ENCODE data around the gene MRPL39. TPM values are rescaled to one million over a fixed set of nuclear protein-coding genes. Genes with fewer than 3 reads are reported as not detected.

The MRPL39 gene
- total and polyA plus RNA-seq, 2 of the 4 experiments (the other 2 are of a cell fraction) = 15.2 to 20.6 TPM

GRCh38 chr21:25584833-25585676 is 22.2 kb downstream of the MRPL39 start (continued):
- no peak for TF ChIP-seq CTCF (conservative IDR thresholded peaks at IDR 0.05; ENCODE audit: low read depth, low read length)
- TF ChIP-seq NFE2L2 (IDR thresholded peaks at IDR 0.05; ENCODE audit: low read depth, low read length) = no peak
- no peak for TF ChIP-seq RFX5 (IDR thresholded peaks at IDR 0.05; ENCODE audit: low read depth, low read length)
- TF ChIP-seq MAZ (IDR thresholded peaks at IDR 0.05; ENCODE audit: borderline replicate concordance, low read depth, low read length) = no peak
- TF ChIP-seq CHD1 (IDR thresholded peaks at IDR 0.05; ENCODE audit: low read depth, low read length) = no peak
- no peak for TF ChIP-seq USF2 (IDR thresholded peaks at IDR 0.05; ENCODE audit: low read depth, low read length)
